SK-N-MC (cell line): ENCODE data around the gene LRMDA.

Experiments used
- EZH2 ChIP-seq: fragments of 200-600 bp; sonication (generic); IDR thresholded peaks from one replicate; pipeline ENCODE4 v1.6.1; 2017; ENCODE audit warnings: antibody characterized with exemption
- POLR2AphosphoS5 ChIP-seq: IDR thresholded peaks from 2 replicates; pipeline ENCODE4 v1.6.1; 2012; ENCODE audit warnings: mild to moderate bottlenecking, low read depth, low read length, borderline replicate concordance

DNA sequence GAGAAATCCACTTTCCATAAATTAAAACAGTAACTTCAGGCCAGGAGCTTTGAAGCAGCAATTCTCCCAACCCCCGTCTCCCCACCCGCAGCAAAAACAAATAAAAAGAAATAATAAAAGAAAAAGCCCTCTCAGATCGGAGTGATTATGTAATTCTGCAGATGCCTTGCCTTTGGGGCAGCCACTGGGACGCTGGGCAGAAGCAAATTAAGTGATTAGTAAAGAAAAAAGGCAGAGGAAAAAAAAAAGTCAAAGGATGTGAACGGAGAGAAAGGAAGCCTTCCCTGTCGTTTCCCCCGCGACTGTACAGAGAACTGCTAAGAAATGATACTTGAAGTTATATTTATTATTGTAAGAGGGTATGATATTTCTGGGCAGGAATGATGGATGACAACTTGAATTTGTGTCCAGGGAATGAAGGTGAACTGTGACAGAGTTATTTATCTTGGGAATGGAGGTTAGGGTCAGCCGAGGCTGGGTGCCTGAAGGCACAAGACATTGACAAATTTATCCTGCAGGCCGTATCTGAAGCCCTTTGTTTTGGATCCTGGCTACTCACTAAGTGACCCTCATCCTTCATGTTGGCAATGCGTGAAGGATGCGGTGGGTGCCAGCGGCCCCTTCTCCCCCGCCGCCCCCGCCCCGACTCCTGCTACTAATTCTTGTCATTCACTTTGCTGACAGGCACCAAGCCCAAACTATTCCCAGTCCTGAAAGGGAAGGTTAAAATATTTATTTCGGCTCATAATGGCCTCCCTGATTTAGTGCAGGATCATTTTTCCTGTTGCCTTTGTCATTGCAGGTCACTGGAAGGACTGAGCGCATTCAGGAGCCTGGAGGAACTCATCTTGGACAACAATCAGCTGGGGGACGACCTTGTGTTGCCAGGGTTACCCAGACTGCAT lies 604.0 kb downstream of the LRMDA start:
- no peak for TF ChIP-seq EZH2
- no peak for TF ChIP-seq POLR2AphosphoS5
